Mammary epithelial cell (primary cell): ENCODE data around the gene MCUB.

Experiments
- CTCF ChIP-seq, 2 donors: IDR thresholded peaks in 1 of 2; conservative IDR thresholded peaks in 1 of 2; 2 replicates each; pipeline ENCODE4 v1.5.1; 2011 to 2012; ENCODE audit warnings: inconsistent platforms in 2 of 2, low read length in 2 of 2, mild to moderate bottlenecking in 2 of 2, control low read depth in 1 of 2, low read depth in 1 of 2; ENCODE audit not compliant: insufficient read depth in 1 of 2; ENCODE audit errors: extremely low read depth in 1 of 2
- EZH2 ChIP-seq: IDR thresholded peaks from 2 replicates; pipeline ENCODE4 v1.6.1; 2012; ENCODE audit warnings: low read length, inconsistent platforms, borderline replicate concordance

- TF ChIP-seq CTCF (conservative IDR thresholded peaks at IDR 0.05 in 1 of 2, IDR thresholded peaks at IDR 0.05 in 1 of 2; ENCODE audit: extremely low read depth in 1 of 2, insufficient read depth in 1 of 2, low read depth in 1 of 2, low read length in 2 of 2), result no peak
- no peak for TF ChIP-seq EZH2
Measured at GRCh38 chr4:109510687-109511086, 49.4 kb upstream of the MCUB start.
